GM23338 (cell line): ENCODE measurements around the gene IPPK. TPM values are rescaled to one million over a fixed set of nuclear protein-coding genes. Genes with fewer than 3 reads are reported as not detected.

Source experiments
- ATAC-seq: fragments of 200-7000 bp; cut with Tn5 transposase; 3 replicates; pipeline ENCODE4 v1.9.1; 2020
- DNase-seq: peaks from one replicate; pipeline ENCODE4 v3.0.0-alpha.2; 2015; ENCODE audit warnings: low spot score
- H2AFZ ChIP-seq: fragments of 200-600 bp; sonication (generic); 2 replicates; pipeline ENCODE4 v1.8.0; 2016; ENCODE audit warnings: antibody characterized with exemption, mild to moderate bottlenecking, moderate library complexity
- H3F3A ChIP-seq: fragments of 200-600 bp; sonication (generic); replicated peaks from 2 replicates; pipeline ENCODE4 v1.8.0; 2017; ENCODE audit warnings: antibody characterized with exemption, mixed run types, low read depth
- H3K27ac ChIP-seq: fragments of 200-600 bp; sonication (generic); 2 replicates; pipeline ENCODE4 v1.6.1; 2016; ENCODE audit warnings: low read depth
- H3K27me3 ChIP-seq: fragments of 200-600 bp; sonication (generic); 2 replicates; pipeline ENCODE4 v1.8.0; 2016; ENCODE audit warnings: mild to moderate bottlenecking, mixed run types, moderate library complexity; ENCODE audit not compliant: insufficient read depth
- H3K36me3 ChIP-seq: fragments of 200-600 bp; sonication (generic); 2 replicates; pipeline ENCODE4 v1.8.0; 2016; ENCODE audit warnings: mild to moderate bottlenecking; ENCODE audit not compliant: insufficient read depth
- H3K4me1 ChIP-seq: fragments of 200-600 bp; sonication (generic); 2 replicates; pipeline ENCODE4 v1.8.0; 2016; ENCODE audit warnings: mild to moderate bottlenecking, moderate library complexity; ENCODE audit not compliant: insufficient read depth
- H3K4me2 ChIP-seq: fragments of 200-600 bp; sonication (generic); 2 replicates; pipeline ENCODE4 v1.7.1; 2017; ENCODE audit warnings: mixed run types
- H3K4me3 ChIP-seq: fragments of 200-600 bp; sonication (generic); 2 replicates; pipeline ENCODE4 v1.6.1; 2016; ENCODE audit warnings: mixed run types
- H3K79me2 ChIP-seq: fragments of 200-600 bp; sonication (generic); replicated peaks from 2 replicates; pipeline ENCODE4 v1.8.0; 2017; ENCODE audit warnings: mild to moderate bottlenecking; ENCODE audit not compliant: insufficient read depth
- H3K9me2 ChIP-seq: fragments of 200-600 bp; sonication (generic); 2 replicates; pipeline ENCODE4 v1.8.0; 2017; ENCODE audit not compliant: insufficient read depth
- H4K20me1 ChIP-seq: fragments of 200-600 bp; sonication (generic); replicated peaks from 2 replicates; pipeline ENCODE4 v1.8.0; 2017; ENCODE audit warnings: mild to moderate bottlenecking; ENCODE audit not compliant: insufficient read depth
- H3K27ac Mint-ChIP-seq: 2 replicates; pipeline ENCODE4 v1.8.0; 2020; ENCODE audit warnings: inconsistent platforms, mild to moderate bottlenecking, moderate library complexity, mixed read lengths
- H3K27me3 Mint-ChIP-seq: 3 replicates; pipeline ENCODE4 v1.8.0; 2022; ENCODE audit warnings: low read depth, mild to moderate bottlenecking, moderate library complexity, mixed read lengths, inconsistent platforms; ENCODE audit not compliant: insufficient read depth, poor library complexity
- H3K36me3 Mint-ChIP-seq: 3 replicates; pipeline ENCODE4 v1.8.0; 2021; ENCODE audit warnings: low read depth, mild to moderate bottlenecking, inconsistent platforms, moderate library complexity, mixed read lengths
- H3K4me1 Mint-ChIP-seq: 3 replicates; pipeline ENCODE4 v1.8.0; 2020; ENCODE audit warnings: mild to moderate bottlenecking, inconsistent platforms, mixed read lengths
- H3K4me3 Mint-ChIP-seq: 3 replicates; pipeline ENCODE4 v1.8.0; 2021; ENCODE audit warnings: moderate library complexity, mild to moderate bottlenecking, inconsistent platforms, mixed read lengths
- H3K9me3 Mint-ChIP-seq: 3 replicates; pipeline ENCODE4 v1.8.0; 2020; ENCODE audit warnings: moderate library complexity, mild to moderate bottlenecking, inconsistent platforms, mixed read lengths
- CREB1 ChIP-seq: fragments of 250-450 bp; sonication (Bioruptor Pico); IDR thresholded peaks from 2 replicates; pipeline ENCODE4 v1.5.0; 2020; ENCODE audit warnings: low read depth, mild to moderate bottlenecking, moderate library complexity
- ETS1 ChIP-seq: IDR thresholded peaks from 2 replicates; pipeline ENCODE4 v1.6.1; 2016; ENCODE audit warnings: antibody characterized with exemption
- EZH2 ChIP-seq: fragments of 200-600 bp; sonication (generic); IDR thresholded peaks from one replicate; pipeline ENCODE4 v1.8.0; 2017; ENCODE audit warnings: antibody characterized with exemption, mild to moderate bottlenecking, low read depth; ENCODE audit not compliant: unreplicated experiment
- EZH2phosphoT487 ChIP-seq: fragments of 200-600 bp; sonication (generic); IDR thresholded peaks from one replicate; pipeline ENCODE4 v1.8.1; 2018; ENCODE audit warnings: antibody characterized with exemption; ENCODE audit not compliant: unreplicated experiment
- JUNB ChIP-seq: IDR thresholded peaks from one replicate; pipeline ENCODE4 v1.6.1; 2016; ENCODE audit warnings: antibody characterized with exemption; ENCODE audit not compliant: unreplicated experiment
- NANOG ChIP-seq: IDR thresholded peaks from 2 replicates; pipeline ENCODE4 v1.6.1; 2016; ENCODE audit warnings: antibody characterized with exemption, borderline replicate concordance
- REST ChIP-seq: IDR thresholded peaks from one replicate; pipeline ENCODE4 v1.6.1; 2018; ENCODE audit warnings: antibody characterized with exemption; ENCODE audit not compliant: unreplicated experiment
- STAT1 ChIP-seq: IDR thresholded peaks from one replicate; pipeline ENCODE4 v1.6.1; 2016; ENCODE audit warnings: antibody characterized with exemption; ENCODE audit not compliant: unreplicated experiment
- ZNF114 ChIP-seq: fragments of 250-450 bp; sonication (Bioruptor Pico); IDR thresholded peaks from 2 replicates; pipeline ENCODE4 v1.5.0; 2020; ENCODE audit warnings: mild to moderate bottlenecking, moderate library complexity
- ZNF331 ChIP-seq: fragments of 250-450 bp; sonication (Bioruptor Pico); IDR thresholded peaks from 2 replicates; pipeline ENCODE4 v1.5.0; 2020; ENCODE audit warnings: low read depth, mild to moderate bottlenecking, moderate library complexity
- polyA plus RNA-seq: library from polyadenylated mRNA; unstranded; fragments of >200 nt; fragmentation: Nextera tagmentation; extraction: Ambion mirVana; gene quantifications from 2 replicates; pipeline ENCODE4 v1.2.1, GENCODE V29; 2016
- total RNA-seq: library from RNA; depleted of rRNA; stranded (reverse); fragments of >200 nt; shearing (Covaris generic); gene quantifications from 2 replicates; pipeline ENCODE4 v1.2.3, GENCODE V29; 2014

Gene IPPK
- total and polyA plus RNA-seq, 2 experiments from 2014 or later, result 6.5 to 17.5 TPM

- no peak for TF ChIP-seq CREB1 (CRISPR knock-in tag)
- TF ChIP-seq EZH2, result no peak
- no peak for TF ChIP-seq NANOG
- no peak for TF ChIP-seq ZNF114 (CRISPR knock-in tag)
- no peak for TF ChIP-seq ZNF331 (CRISPR knock-in tag)
- TF ChIP-seq REST, result no peak
These were observed 62.8 kb downstream of the IPPK start (continued) for GRCh38 chr9:92607088-92607487.

- Mint-ChIP-seq H3K9me3 (peaks cover 21% of the 10 kb centered on the region), H3K4me3 (no peak overlapping the region), H3K27ac (no peak overlapping the region), H3K4me1 (no peaks in the 10 kb centered on the region), H3K36me3 (peaks cover 9% of the 10 kb centered on the region), H3K27me3 (peaks cover 10% of the 10 kb centered on the region)
- Histone ChIP-seq H3K9me2 (no peaks in the 10 kb centered on the region; the same call in 1 of the 2 replicates), H3K4me2 (no peak overlapping the region), H3K79me2 (no peaks in the 10 kb centered on the region), H3K27ac (no peak overlapping the region), H3F3A (no peaks in the 10 kb centered on the region), H3K4me3 (no peak overlapping the region), H3K36me3 (peaks cover 5% of the 10 kb centered on the region; the same call in 1 of the 2 replicates), H2AFZ (no peak overlapping the region), H3K27me3 (no peaks in the 10 kb centered on the region), H3K4me1 (no peaks in the 10 kb centered on the region), H4K20me1 (no peaks in the 10 kb centered on the region)
- DNase-seq (no peak), ATAC-seq (no peak)
- TF ChIP-seq CREB1 (CRISPR knock-in tag), result no peak
- TF ChIP-seq STAT1, result no peak
- TF ChIP-seq ZNF114 (CRISPR knock-in tag), result no peak
- no peak for TF ChIP-seq ETS1
- no peak for TF ChIP-seq REST
- TF ChIP-seq EZH2phosphoT487, result no peak
- no peak for TF ChIP-seq NANOG
- no peak for TF ChIP-seq JUNB
These were observed 64.7 kb downstream of the IPPK start for GRCh38 chr9:92605224-92605623.
